ENCODE measurements around the gene C10orf53.

- TF ChIP-seq CTCF (IDR thresholded peaks at IDR 0.05; ENCODE audit: borderline replicate concordance, extremely low read depth, low read length, poor library complexity, severe bottlenecking) (no peak), EZH2 (IDR thresholded peaks at IDR 0.05; ENCODE audit: borderline replicate concordance, low read depth, low read length, severe bottlenecking) (no peak)
Measured at GRCh38 chr10:49735848-49736563, 56.6 kb downstream of the C10orf53 start.

Data from DND-41 (cell line).